Ovary (tissue), 9 donors: ENCODE measurements around the gene WDR54. TPM values are rescaled to one million over a fixed set of nuclear protein-coding genes. Genes with fewer than 3 reads are reported as not detected.
A peak's percentile ranks its signal among the peaks of the same experiment; 100 is the strongest.

Experiments
- DNase-seq, 5 donors: peaks; one replicate each; pipeline ENCODE4 v3.0.0-alpha.2; 2019 to 2020
- H3K27ac ChIP-seq, 2 donors: fragments of 200-600 bp; one replicate each; pipeline versions ENCODE4 v1.5.1 to v1.8.0; 2019 to 2022
- H3K27me3 ChIP-seq: fragments of 200-600 bp; one replicate; pipeline ENCODE4 v1.8.0; 2022
- H3K36me3 ChIP-seq: fragments of 200-600 bp; sonication (generic); one replicate; pipeline ENCODE4 v1.5.1; 2019
- H3K4me1 ChIP-seq: one replicate; pipeline ENCODE4 v1.8.1; 2013; ENCODE audit warnings: mild to moderate bottlenecking, moderate library complexity; ENCODE audit not compliant: insufficient read depth
- H3K4me3 ChIP-seq: fragments of 200-600 bp; sonication (generic); one replicate; pipeline ENCODE4 v1.5.1; 2017
- H3K9me3 ChIP-seq, 2 donors: fragments of 200-600 bp in 1 of 2; sonication (generic) in 1 of 2; one replicate each; pipeline versions ENCODE4 v1.5.1 to v1.8.1; 2013 to 2019; ENCODE audit warnings: mild to moderate bottlenecking in 1 of 2, moderate library complexity in 1 of 2
- CTCF ChIP-seq, 3 donors: fragments of 450-650 bp in 2 of 3; fragments of 200-600 bp in 1 of 3; IDR thresholded peaks; one replicate each; pipeline versions ENCODE4 v1.5.1 to v1.8.0; 2016 to 2022; ENCODE audit warnings: antibody characterized with exemption in 3 of 3, mild to moderate bottlenecking in 1 of 3
- EP300 ChIP-seq: sonication (generic); formaldehyde crosslinking; IDR thresholded peaks from one replicate; pipeline ENCODE4 v1.6.1; 2017; ENCODE audit warnings: antibody characterized with exemption
- POLR2A ChIP-seq: fragments of 450-650 bp; IDR thresholded peaks from one replicate; pipeline ENCODE4 v1.6.1; 2017; ENCODE audit warnings: antibody characterized with exemption, mild to moderate bottlenecking, moderate library complexity
- WGBS, 3 donors: extraction: QIAGEN DNeasy Blood & Tissue Kit in 1 of 3; methylation state at CpG; one replicate each; pipeline versions ENCODE4 v1.1.5 to v1.1.7; 2013 to 2017; 5-methylcytosine and 5-hydroxymethylcytosine counted together
- intact Hi-C, 4 donors: fragments of 100-400 bp; cut with DNase I; formaldehyde crosslinking; loops; one replicate each; pipeline versions ENCODE4 v1.11.0 to v1.15.1; 2022 to 2023
- polyA plus RNA-seq, 2 donors: library from polyadenylated mRNA; stranded (reverse); fragments of 200-250 nt in 1 of 2; fragments of 350-450 nt in 1 of 2; fragmentation: Illumina TruSeq in 1 of 2; extraction: RNeasy Lipid Tissue Mini Kit (QIAGEN cat#74804) in 1 of 2; gene quantifications; one replicate each; pipeline ENCODE4 v1.2.3, GENCODE V29; 2013 to 2014
- total RNA-seq, 7 donors: library from RNA; depleted of rRNA in 2 of 7; stranded (reverse); fragments of >200 nt in 2 of 7; fragmentation: NEBNext Ultra II Directional in 3 of 7; extraction: Animal tissue kit (Norgen Biotek cat#: 25700) in 3 of 7; gene quantifications; one replicate each; pipeline versions ENCODE4 v1.1.0 to v1.2.4, GENCODE V29; 2016 to 2023
- donor health status: DM: no; HTN: no; CAD: no; lungs with moderate emphysema.
- donor health status: DM: no; HTN: no; CAD: no.
- donor health status: Bipolar disorder and iron deficiency.
- donor health status: DM: yes; HTN: yes; CAD: no.
- donor health status: DM: no; HTN: no; CAD: no.
- donor health status: DM: yes; HTN: yes; CAD: no.

The WDR54 gene
- total and polyA plus RNA-seq, 9 donors, result 8.6 to 41.6 (median 16.2) TPM

DNA sequence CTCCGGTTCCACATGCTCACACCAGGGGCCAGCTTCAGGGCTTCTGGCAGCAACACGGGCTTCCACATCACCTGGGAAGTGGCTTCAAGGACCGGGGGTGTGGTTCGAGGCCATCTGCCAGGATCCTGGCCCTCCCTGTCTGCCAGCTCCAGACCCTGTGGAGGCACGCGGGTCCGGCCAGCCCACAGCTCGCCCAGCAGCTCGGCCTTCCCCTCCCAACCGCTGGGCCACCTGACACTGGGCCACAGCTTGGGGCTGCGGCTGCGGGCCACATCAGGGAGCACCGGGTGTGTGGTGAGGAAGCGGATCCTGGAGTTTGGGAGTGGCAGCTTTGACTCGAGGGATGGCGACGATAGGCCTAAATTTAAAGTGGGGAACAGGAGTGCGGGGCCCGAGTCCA, 7.1 kb upstream of the WDR54 start:
- 24 to 37% (median 26%) methylated on average over 19 of the region's 19 CpGs for WGBS, 3 donors

DNA sequence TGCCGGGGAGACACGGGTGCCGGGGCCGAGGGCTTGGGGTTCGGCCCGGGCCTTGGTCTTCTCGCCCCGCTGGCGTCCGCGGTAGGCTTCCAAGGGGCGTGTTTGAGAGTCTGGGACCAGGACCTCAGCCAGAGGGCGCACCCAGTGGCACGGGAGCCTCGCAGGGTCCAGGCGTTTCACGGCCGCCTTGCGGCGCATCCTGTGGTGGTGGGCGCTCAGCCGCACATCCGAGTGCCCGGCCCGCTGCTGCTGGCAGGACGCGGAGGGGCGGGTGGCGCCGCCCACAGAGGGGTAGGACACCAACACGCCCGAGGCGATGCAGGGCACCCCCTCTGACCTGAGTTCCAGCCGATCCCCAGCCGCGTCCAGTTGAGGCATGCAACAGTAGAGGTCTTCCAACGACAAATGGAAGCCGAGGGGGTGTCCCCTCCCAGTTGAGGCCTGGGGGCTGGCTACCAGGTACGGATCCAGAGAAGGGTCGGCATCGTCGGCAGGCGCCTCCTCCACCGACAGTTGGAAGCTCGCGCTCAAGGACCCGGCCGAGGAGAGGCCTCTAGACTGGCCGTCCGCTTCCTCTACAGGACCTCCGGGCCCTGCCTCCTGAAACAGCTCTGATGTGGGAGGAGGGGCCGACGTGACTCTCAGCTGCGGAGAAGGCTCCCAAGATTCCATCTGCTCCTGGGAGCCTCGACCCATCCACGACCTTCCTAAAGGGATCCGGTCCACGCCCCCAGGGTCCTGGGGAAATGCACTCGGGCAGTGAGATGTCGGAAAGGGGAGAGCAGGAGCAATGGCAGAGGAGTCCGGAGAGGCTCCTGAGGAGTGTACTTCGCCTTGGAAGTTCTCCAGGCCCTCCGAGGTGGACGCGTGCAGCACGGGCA, 6.4 kb upstream of the WDR54 start:
- H3K9me3 ChIP-seq, result no peaks in the 10 kb centered on the region
- intact Hi-C loops, result no loop called here
- H3K27ac ChIP-seq, result peak overlapping the region in 1 of 2 donors; percentile 15
- 1 to 4% (median 2%) methylated on average over 61 to 66 of the region's 66 CpGs for WGBS, 3 donors
- peaks cover 19% of the 10 kb centered on the region for H3K4me1 ChIP-seq
- H3K4me3 ChIP-seq, result peak overlapping the region; percentile 44
- DNase-seq, result peak; percentile 51 to 71 (median 59)
- H3K27me3 ChIP-seq, result no peaks in the 10 kb centered on the region
- TF ChIP-seq CTCF (IDR thresholded peaks at IDR 0.05) (peak in 2 of 3 donors; percentile 17 to 32), POLR2A (no peak)
- H3K36me3 ChIP-seq, result no peaks in the 10 kb centered on the region

More for the DNA sequence above, 7.1 kb upstream of the WDR54 start:
- intact Hi-C loops, result no loop called here
- H3K36me3 ChIP-seq, result no peaks in the 10 kb centered on the region
- peaks cover 19% of the 10 kb centered on the region for H3K4me1 ChIP-seq
- peak in 1 of 5 donors; percentile 43 for DNase-seq
- peak overlapping the region in 1 of 2 donors; percentile 15 for H3K27ac ChIP-seq
- H3K27me3 ChIP-seq, result no peaks in the 10 kb centered on the region
- no peaks in the 10 kb centered on the region for H3K9me3 ChIP-seq
- TF ChIP-seq CTCF (IDR thresholded peaks at IDR 0.05) (no peak), POLR2A (no peak), EP300 (no peak)
- H3K4me3 ChIP-seq, result peak overlapping the region; percentile 44

- Histone ChIP-seq H3K27me3 (no peaks in the 10 kb centered on the region), H3K36me3 (no peaks in the 10 kb centered on the region), H3K4me3 (peak overlapping the region; percentile 44), H3K4me1 (peaks cover 20% of the 10 kb centered on the region), H3K27ac (no peak overlapping the region), H3K9me3 (no peaks in the 10 kb centered on the region)
- no peak for TF ChIP-seq CTCF (IDR thresholded peaks at IDR 0.05)
- WGBS, 3 donors, result 47 to 52% (median 50%) methylated on average over 35 of the region's 35 CpGs
- intact Hi-C loops, result no loop called here
- peak in 1 of 5 donors; percentile 48 for DNase-seq
These were observed 5.7 kb upstream of the WDR54 start for GRCh38 chr2:74415762-74416395.

- intact Hi-C loops, result no loop called here
- 58 to 69% (median 63%) methylated on average over 3 of the region's 3 CpGs for WGBS, 3 donors
These were observed 4.8 kb upstream of the WDR54 start for GRCh38 chr2:74416778-74417177.

More at GRCh38 chr2:74416778-74417177, 4.8 kb upstream of the WDR54 start:
- no peak for DNase-seq
- H3K9me3 ChIP-seq, result no peaks in the 10 kb centered on the region
- H3K4me3 ChIP-seq, result no peak overlapping the region
- H3K36me3 ChIP-seq, result no peaks in the 10 kb centered on the region
- H3K27ac ChIP-seq, result no peak overlapping the region
- H3K27me3 ChIP-seq, result no peaks in the 10 kb centered on the region
- peaks cover 20% of the 10 kb centered on the region for H3K4me1 ChIP-seq
- no peak for TF ChIP-seq EP300
- TF ChIP-seq POLR2A, result no peak
- no peak for TF ChIP-seq CTCF (IDR thresholded peaks at IDR 0.05)
